Stimulated activated CD8-positive, alpha-beta memory T cell treated with anti-CD3 and anti-CD28 coated beads, Interleukin-15, amount 100 ng/mL, for 1 hour (primary cell): ENCODE data around the gene ZNF366.

Source experiments
- DNase-seq: peaks from one replicate; pipeline ENCODE4 v3.0.0-alpha.2; 2020; ENCODE audit warnings: low read depth

The ZNF366 gene

DNA sequence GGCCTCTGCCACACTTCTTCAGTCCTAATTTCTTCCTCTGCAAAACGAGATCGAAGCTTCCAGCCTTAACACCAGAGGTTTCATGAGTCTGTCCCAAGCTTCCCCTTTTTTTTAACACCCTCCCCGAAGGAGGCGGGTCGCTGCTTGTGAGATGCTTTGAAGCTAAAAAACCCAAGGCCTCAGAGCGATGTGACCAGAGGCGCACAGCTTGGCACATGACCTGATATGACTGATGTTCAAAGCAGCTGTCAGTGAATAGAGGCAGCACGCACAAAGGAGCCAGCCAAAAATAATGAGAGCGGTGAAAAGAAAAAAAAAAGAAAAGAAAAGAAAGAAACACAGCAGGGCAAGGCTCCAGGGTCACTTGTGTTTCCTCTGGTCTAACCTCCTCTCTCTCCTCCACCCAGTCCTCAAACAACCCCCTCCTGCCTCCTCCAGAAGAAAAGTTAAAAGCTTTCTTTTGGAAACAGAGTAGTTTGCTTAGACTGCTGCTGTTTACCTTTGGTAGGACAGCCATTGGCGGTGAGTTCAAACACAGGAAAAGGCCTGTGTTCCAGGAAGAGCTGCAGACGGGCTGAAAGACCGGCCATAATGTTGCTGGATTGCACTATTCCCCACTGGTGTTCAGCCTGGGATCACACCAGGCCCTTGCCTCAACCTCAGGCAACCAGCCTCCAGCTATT is 10.9 kb upstream of the ZNF366 start:
- DNase-seq, result no peak

DNA sequence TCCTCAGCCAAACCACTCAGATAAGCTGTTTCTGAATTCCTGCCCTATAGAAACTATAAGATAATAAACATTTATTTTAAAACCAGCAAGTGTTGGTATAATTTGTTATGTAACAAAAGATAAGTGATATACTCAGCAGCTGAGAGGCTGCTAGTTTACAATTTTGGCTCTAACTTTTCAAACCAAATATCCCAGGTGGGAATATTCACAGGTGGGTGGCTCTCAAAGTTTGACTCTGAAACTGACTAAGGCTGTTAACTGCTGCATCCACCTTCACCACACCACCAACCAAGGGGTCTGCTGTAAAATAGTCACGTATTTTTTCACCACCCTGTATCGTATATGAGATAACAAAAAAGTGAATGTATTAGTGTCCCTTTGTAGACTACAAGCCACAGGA is 9.7 kb upstream of the ZNF366 start:
- DNase-seq, result no peak

- DNase-seq, result no peak
These were observed 8.0 kb upstream of the ZNF366 start for GRCh38 chr5:72515211-72515610.

- DNase-seq, result no peak
These were observed 5.3 kb upstream of the ZNF366 start for GRCh38 chr5:72512593-72512860.

DNA sequence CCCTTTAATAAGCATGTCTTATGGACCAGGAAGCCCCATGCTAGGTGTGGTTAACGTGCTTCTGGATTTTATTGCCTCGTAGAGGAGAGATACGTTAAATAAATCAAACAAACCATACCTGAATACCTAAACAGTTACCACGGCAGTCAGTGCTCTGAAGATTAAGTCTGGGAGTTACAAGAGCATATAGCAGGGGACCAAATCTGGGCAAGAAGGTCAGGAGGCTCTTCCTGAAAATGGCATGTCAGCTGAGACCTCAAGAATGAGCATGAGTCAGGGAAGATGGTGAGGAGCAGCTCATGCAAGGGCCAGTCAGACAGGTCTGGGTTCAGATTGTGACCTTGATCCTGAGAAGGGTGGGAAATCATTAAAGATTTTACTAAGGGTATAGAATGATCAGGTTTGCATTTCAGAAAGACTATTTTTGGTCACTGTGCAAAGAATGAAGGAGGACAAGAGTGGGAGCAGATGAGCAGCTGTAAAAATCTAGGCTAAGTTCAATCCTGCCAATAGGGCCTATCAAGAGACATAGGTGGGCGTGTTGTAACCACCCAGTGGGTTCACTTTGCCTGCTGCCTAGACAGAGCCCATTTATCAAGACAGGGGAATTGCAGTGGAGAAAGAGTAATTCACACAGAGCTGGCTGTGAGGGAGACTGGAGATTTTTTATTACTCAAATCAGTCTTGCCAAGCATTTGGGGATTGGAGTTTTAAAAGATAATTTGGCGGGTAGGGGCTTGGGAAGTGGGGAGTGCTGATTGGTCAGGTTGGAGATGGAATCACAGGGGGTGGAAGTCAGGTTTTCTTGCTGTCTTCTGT is 4.8 kb upstream of the ZNF366 start:
- no peak for DNase-seq

- no peak for DNase-seq
These were observed 4.2 kb upstream of the ZNF366 start for GRCh38 chr5:72511366-72511765.

GRCh38 chr5:72510610-72511181 is 3.5 kb upstream of the ZNF366 start:
- DNase-seq, result no peak

DNA sequence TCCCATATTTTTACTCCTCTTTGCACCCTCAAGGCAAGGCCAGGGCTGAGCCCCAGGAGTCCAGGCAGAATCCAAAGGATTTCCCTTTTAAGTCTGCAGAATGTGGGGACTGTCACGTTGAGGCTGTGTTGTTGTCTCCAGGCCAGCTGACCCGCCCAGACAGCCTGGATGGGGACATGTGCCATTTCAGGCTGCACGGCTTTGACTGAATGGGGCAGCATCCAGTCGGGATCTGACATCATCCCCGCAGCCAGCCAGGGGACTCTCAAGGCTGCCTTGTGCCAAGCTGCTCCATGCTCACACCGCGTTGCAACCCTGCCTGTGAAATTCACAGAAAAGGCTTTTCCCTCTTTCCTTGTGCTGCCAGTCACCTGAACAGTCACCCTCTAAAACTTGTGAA is 2.2 kb upstream of the ZNF366 start:
- no peak for DNase-seq

GRCh38 chr5:72508241-72509170 is 1.3 kb upstream of the ZNF366 start:
- no peak for DNase-seq

- DNase-seq, result no peak
These were observed 663 bp upstream of the ZNF366 start for GRCh38 chr5:72507907-72508238.

DNA sequence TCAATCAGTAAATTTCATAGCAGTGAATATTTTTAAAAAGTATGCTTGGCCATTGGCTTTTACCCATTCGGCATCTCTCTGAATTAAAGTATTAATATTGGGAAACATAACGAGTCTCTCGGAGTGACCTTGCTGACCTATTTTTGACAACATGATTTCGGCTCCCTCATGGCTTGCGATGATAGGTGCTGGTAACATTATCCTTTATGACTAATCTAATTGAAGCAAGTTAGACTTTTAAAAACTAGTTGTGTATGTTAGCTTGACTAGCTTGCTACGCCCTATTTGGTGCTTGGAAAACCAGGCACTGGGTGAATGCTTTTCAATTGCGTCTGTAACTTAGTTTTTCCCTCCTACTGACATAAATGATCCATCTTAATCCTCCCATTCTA is 1.1 kb downstream of the ZNF366 start:
- DNase-seq, result no peak

GRCh38 chr5:72505539-72506157 is 1.6 kb downstream of the ZNF366 start:
- DNase-seq, result no peak

GRCh38 chr5:72505016-72505415 is 2.2 kb downstream of the ZNF366 start:
- no peak for DNase-seq

GRCh38 chr5:72503888-72504491 is 3.2 kb downstream of the ZNF366 start:
- no peak for DNase-seq

DNA sequence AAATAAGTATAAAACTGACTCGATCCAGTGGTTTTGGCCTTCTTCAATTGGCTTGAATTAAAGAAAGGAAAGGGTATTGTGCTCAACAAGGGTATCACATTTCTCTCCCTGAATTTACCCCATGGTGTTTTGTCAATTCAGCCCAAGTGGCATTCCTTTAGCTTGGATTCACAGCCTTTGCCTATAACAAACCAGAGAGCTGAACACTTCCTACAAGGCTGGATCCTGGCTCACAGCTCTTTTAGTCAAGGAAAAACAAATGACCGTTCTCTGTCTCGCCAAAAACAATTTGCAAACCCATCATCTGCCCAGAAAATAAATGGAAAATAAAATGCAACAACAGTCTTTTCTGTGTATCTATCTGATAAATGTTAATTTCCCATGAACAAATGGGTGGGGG is 5.7 kb downstream of the ZNF366 start:
- no peak for DNase-seq

DNA sequence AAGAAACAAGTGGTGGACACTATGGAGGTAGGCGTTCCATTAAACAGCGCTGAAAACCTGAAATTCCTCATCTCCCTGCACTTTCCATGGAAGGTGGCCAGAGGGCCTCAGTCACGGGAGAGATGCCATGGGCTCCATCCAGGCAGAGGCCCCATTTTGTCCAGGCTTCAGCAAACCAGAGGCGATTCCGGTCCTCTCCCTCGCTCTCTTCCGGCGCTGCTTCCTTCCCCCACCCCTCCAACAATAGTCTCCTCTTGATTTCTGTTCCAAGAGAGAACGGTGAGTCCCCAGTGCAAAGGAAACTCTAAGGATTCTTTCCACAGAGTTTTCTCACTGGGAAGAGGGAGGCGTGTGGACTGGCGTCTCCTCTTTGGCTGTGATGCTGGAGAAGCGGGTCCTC is 7.5 kb downstream of the ZNF366 start:
- DNase-seq, result no peak

DNA sequence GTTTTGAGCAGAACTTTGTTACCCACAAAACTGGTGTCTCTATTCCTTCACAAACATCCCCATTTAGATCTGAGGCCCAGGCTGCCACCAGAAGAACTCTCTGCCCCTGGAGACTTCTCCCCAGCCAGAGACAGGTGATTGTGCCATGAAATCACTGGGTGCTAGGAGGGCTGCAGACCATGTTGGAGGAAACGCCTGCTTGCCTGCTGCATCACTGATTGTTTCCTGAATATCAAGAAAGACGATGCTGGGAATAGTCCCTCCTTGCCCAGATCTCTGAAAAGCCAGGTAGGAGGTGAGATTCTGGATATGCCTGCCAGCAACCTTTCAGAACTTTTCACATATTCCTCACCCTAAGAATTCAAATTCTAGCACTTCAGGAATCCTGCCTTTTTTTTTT is 8.1 kb downstream of the ZNF366 start:
- no peak for DNase-seq

DNA sequence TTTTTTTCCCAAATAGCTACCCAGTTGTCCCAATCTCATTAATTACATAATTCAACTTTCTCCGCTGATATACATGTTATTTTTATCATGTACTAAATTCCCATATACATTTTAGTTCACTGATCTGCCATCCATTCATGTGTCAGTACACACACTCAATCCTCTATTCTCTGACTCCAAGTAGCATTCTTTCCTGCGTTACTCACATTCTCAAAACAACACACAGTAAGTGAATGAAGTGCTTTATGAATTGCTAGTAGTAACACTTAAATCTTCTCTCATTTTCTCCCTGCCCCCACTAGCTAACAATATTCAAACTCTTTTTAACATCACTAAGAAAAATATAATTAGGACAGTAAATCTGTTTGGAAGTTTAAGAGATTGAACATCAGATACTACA is 8.9 kb downstream of the ZNF366 start:
- no peak for DNase-seq

GRCh38 chr5:72497823-72498222 is 9.4 kb downstream of the ZNF366 start:
- no peak for DNase-seq

DNA sequence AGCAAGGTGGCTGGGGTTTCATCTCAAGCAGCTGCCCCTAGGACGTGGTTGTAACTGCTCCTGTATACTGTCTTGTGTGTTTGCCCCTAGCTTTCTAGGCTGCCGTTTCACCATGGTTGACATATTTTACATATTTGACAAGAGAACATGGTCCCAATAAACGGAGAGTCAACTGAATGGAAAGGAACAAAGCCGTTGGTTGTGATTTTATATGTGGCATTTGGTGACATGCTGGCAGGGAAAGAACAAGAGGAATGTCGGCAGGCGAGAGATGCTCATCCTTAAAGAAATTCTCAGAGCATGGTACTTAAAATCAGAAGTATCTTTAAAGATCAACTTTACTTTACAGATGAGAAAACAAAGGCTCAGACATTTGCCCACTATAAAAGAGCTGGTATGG is 11.8 kb downstream of the ZNF366 start:
- DNase-seq, result no peak

DNA sequence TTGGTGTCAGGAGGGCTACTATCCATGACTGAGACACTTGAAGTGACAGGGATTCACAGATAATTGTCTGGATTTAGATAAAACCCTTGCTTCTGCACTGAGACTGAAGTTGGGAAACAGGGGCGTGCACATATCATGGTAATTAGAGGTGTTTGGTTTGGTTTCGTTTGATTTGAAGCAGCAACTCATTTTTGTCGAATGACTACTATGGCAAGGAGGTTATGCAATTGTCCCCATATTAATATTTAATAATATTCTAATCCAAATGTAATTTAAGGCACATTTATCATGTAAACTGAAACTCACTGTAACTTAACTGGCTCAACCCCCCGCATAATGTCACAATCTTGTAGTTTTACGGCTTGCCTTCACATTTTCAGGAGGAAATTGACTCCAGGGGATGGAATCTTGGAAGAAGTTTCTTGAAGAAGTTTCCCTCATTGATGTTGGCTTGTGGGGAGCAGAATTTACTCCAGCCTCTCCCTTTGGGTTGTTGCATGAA is 12.5 kb downstream of the ZNF366 start:
- no peak for DNase-seq

DNA sequence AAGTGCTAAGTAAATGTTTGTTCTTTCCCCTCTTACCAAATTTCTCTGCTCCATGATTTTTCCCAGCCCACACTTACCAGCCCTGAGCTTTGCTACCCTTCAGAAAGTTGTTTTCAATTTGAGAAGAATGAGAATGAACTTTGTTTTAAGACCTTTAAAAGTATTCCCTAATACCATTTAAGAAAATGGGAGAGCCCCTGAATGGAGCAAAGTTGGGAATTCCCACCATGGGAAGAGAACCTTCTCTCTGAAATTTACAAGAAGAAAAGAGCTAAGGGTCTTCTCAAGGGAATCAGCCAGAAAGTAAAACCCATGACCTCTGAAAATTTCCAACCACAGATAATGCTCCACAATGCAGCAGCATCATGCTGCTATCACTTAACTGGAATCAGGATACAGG is 17.7 kb downstream of the ZNF366 start:
- DNase-seq, result no peak
